KG1 (cell line): ENCODE results near the gene TTL.
"Not testable (repeated sequence)": the region's sequence is repeated elsewhere in the genome, so short reads cannot be mapped to it uniquely, and the experiment has no call there.

Source experiments
- DNase-seq: peaks from one replicate; lab custom pipeline; 2025; lab: John Stamatoyannopoulos, UW

TTL gene

GRCh38 chr2:112481528-112482233 lies at the start of gene TTL:
Gene TTL (plus strand): TSS chr2:112482156. CDS start chr2:112482345, 189 bp downstream.
- DNase-seq = peak; percentile 71

GRCh38 chr2:112432390-112432734 lies 49.6 kb upstream of the TTL start:
- DNase-seq = not testable (repeated sequence)

DNA sequence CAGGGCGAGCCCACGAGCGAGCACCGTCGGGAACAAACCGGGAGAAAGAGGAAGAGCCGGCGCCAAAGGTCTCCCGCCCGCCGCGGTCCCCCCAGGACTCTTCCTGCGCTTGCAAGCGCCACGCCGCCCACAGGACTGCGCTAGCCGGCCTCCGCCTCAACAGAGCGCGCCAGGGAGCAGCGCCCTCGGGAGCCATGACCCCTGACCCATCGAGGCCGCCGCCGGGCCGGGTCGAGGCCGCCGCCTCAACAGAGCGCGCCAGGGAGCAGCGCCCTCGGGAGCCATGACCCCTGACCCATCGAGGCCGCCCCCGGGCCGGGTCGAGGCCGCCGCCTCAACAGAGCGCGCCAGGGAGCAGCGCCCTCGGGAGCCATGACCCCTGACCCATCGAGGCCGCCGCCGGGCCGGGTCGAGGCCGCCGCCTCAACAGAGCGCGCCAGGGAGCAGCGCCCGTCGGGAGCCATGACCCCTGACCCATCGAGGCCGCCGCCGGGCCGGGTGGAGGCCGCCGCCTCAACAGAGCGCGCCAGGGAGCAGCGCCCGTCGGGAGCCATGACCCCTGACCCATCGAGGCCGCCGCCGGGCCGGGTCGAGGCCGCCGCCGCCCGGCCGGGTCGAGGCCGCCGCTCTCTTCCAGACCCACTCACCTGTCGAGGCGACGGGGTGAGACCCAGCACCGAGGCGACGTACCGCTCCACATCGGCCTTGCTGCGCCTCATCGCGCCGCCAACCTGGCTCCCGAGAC lies 49.0 kb upstream of the TTL start:
- DNase-seq = not testable (repeated sequence)

DNA sequence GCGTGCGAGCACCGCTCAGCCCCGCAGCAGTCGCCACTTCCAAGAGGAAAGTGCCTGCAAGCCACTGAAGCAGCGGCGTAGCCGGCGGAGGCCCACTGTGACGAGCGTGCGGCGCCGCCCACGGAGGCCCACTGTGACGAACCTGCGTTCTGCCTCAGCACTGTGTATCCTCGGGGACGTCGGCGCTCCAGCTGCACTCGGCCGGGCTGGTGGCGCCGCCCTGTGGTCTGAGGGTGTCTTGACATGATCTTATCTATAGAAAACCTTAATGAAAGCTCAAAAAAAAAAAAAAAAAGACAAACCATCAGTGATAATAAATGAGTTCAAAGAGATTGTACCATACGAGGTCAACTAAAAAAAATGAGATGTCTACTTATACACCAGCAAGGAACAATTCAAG lies 48.5 kb upstream of the TTL start, which contains the start of gene RGPD8:
Gene RGPD8, minus strand, starts transcription at position 166 of the 400 bp plus-strand sequence. CDS start 192 bp downstream, outside the sequence.
- DNase-seq = not testable (repeated sequence)

- DNase-seq = no peak
These were observed 47.8 kb upstream of the TTL start for GRCh38 chr2:112433932-112434730.

DNA sequence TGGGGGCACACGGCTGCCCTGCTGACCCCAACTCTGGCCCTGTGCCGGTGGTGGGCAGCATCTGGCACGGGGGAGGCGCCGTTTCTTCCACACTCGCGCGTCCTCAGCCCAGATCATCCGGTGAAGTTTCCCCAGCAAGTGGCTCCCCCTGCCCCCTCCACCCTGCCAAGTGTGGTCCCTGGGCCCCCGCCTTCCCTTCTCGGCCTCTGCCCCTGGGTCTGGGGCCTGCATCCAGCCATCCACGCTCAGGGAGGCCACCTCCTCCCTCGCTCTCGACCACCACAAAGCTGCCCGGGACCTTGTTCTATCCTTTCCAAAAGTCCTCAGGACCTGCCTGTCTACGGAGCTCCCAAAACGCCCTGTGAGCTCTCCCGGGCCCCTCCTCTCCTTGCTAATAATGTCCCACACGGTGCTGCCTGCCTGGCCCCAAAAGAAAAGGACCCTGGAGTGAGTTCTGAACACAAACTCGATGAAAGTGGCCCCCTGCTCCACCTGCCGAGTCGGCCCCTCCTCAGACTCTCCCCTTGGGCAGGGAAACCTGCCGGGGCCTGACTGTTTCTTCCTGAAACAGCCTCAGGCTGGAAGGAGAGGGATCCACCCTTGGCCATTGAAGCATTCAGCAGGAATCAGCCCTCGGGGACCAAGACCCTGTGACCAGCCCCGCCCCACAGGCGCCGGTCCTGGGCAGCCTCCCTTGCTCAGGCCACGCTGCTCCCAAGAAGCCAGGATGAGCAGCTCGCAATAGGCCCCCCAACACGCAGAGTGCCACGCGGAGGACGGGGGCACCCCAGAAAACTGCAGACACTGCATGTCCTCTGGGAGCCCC lies 46.9 kb upstream of the TTL start:
- not testable (repeated sequence) for DNase-seq

DNA sequence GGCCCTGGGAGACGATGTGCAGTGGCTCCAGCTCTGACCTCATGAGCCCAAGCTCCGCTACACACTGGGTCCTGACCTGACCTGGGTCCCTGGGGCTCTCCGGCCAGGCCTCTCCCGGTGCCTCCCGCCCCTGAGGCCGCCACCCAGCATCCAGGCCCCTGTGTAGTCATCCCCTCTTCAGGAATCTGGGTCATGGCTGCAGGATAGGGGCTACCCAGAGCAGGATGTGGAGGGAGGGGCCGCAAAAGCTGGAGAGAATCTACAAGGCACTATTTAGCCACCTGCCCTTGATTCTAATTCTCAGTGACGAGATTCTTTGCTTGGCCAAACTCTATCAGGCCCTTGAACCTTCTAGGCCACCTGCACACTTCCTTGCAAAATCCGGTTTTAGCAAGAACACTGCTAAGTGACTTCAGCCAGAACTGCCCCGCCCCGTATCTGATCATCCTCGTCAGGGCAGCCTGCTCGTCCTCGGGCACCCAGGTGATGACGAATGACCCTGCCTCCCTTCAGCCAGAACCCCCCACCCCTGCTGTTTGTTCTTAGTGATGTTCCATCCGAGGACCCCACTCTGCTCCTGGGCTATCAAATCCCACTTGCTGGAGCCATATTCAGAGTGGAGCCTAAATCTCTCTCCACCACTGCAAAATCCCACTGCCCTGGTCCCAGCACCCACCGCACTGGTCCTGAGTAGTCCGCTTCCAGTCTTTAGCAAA lies 46.1 kb upstream of the TTL start:
- DNase-seq = not testable (repeated sequence)

DNA sequence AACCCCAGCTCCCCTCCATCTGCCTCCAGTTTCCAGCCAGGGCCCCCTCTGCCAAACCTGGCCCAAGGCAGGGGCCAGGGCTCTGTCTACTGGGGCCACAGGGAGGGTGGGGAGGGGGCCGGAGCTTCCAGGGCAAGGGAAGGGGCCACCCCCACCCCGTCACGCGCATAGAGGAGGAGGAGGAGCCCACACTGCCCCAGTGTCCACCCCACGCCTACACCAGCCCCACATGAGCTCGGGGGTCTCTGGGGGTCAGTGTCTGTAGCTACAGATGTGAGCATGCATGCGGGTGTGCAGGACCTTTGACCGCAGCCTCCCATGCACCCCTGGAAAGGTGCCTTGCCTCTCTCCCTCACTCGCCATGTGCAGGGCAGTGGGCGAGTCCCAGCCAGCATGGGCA lies 45.0 kb upstream of the TTL start:
- DNase-seq = not testable (repeated sequence)

GRCh38 chr2:112437405-112437831 lies 44.5 kb upstream of the TTL start:
- DNase-seq = not testable (repeated sequence)

- not testable (repeated sequence) for DNase-seq
These were observed 43.2 kb upstream of the TTL start for GRCh38 chr2:112438603-112439261.

DNA sequence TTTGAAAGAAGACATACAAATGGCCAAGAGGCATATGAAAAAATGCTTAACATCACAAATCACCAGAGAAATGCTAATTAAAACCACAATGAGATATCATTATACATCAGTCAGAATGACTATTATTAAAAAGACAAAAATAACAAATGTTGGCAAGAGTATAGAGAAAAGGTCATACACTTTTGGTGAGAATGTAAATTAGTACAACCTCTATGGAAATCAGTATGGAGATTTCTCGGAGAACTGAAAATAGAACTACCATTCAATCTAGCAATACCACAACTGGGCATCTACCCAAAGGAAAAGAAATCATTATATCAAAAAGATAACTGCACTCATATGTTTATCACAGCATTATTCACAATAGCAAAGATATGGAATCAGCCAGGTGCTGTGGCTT lies 37.7 kb upstream of the TTL start:
- DNase-seq = not testable (repeated sequence)

- no peak for DNase-seq
These were observed 32.1 kb upstream of the TTL start for GRCh38 chr2:112449854-112450253.

GRCh38 chr2:112451317-112451716 lies 30.6 kb upstream of the TTL start:
- no peak for DNase-seq

- no peak for DNase-seq
These were observed 27.4 kb upstream of the TTL start for GRCh38 chr2:112454586-112454985.

GRCh38 chr2:112459372-112459771 lies 22.6 kb upstream of the TTL start:
- DNase-seq = no peak

GRCh38 chr2:112462178-112462577 lies 19.8 kb upstream of the TTL start:
- no peak for DNase-seq

GRCh38 chr2:112463256-112463655 lies 18.7 kb upstream of the TTL start:
- no peak for DNase-seq

- no peak for DNase-seq
These were observed 16.6 kb upstream of the TTL start for GRCh38 chr2:112465382-112465781.

- DNase-seq = no peak
These were observed 9.3 kb upstream of the TTL start for GRCh38 chr2:112472547-112473263.
